ENCODE measurements around the gene PIK3R1. TPM values are rescaled to one million over a fixed set of nuclear protein-coding genes. Genes with fewer than 3 reads are reported as not detected.
A peak's percentile ranks its signal among the peaks of the same experiment; 100 is the strongest.
"Not testable (repeated sequence)": the region's sequence is repeated elsewhere in the genome, so short reads cannot be mapped to it uniquely, and the experiment has no call there.

Gene PIK3R1
- total RNA-seq, 1 experiment from 2014 or later: 15.0 TPM

- no peak for DNase-seq
- no peaks in the 10 kb centered on the region for H3K27me3 ChIP-seq (ENCODE audit: control insufficient read depth, insufficient read depth, low read length)
- 0 out of 2 replicates have a peak, but pooled peaks cover 1% of the 10 kb centered on the region for H3K36me3 ChIP-seq (replicated peaks; ENCODE audit: control insufficient read depth, insufficient read depth, low read length)
- H3K4me3 ChIP-seq (ENCODE audit: insufficient read depth, low read depth, low read length): no peak overlapping the region
Observed at GRCh38 chr5:68226546-68227073, 11.1 kb downstream of the PIK3R1 start.

DNA sequence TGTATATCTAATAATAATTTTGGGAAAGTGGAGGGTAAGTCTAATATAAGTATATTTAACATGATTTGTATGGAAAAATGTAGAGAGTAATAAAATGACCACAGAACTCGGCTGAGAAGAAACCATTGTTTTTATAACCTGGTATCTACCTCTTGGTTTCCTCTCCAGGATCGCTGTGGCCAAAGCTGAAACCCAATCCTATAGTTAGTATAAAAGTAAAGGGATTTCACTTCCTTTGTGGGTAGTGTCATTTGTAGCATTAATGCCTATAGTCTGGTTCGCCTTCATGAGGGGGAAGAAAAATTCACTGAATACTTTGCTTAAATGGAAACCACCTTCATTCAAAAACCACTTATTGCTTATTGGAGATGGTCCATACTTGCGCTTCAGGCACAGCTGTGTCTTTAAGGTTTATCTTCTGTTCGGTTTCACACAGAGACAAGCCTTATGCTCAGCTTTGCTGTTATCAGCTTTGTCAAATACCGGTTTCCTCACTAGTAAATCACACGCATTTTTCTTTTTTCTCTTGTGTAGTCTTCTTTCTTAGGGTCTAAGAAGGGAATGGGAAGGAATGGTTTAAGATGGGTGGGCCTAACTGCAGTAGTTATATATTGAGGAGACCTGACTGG lies 12.1 kb downstream of the PIK3R1 start:
- Histone ChIP-seq H3K27me3 (ENCODE audit: control insufficient read depth, insufficient read depth, low read length) (no peaks in the 10 kb centered on the region), H3K4me3 (ENCODE audit: insufficient read depth, low read depth, low read length) (no peak overlapping the region), H3K36me3 (replicated peaks; ENCODE audit: control insufficient read depth, insufficient read depth, low read length) (0 out of 2 replicates have a peak, but pooled peaks cover 1% of the 10 kb centered on the region)
- no peak for DNase-seq

DNA sequence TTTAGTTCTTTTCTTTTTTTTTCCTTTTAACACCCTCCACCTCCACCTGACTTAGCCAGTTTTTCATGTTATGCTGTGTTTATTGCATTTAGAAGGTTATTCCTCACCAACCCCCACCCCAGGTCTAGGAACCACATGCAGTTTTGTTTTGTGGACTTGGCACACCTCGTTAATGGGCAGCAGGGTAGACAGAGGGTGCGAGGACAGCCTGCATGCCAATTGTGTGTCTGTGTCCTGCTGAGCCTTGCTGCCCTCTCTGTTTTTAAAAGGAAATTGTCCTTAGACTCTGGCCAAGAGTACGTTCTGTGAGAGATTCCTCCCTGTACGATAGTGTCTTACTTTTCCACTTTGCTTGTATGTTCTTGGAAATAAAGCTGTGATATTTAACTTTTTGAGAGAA lies 13.9 kb downstream of the PIK3R1 start:
- Histone ChIP-seq H3K27me3 (ENCODE audit: control insufficient read depth, insufficient read depth, low read length) (no peaks in the 10 kb centered on the region), H3K36me3 (replicated peaks; ENCODE audit: control insufficient read depth, insufficient read depth, low read length) (0 out of 2 replicates have a peak, but pooled peaks cover 1% of the 10 kb centered on the region), H3K4me3 (ENCODE audit: insufficient read depth, low read depth, low read length) (no peak overlapping the region)
- no peak for DNase-seq

- Histone ChIP-seq H3K36me3 (replicated peaks; ENCODE audit: control insufficient read depth, insufficient read depth, low read length) (0 out of 2 replicates have a peak, but pooled peaks cover 1% of the 10 kb centered on the region), H3K4me3 (ENCODE audit: insufficient read depth, low read depth, low read length) (no peak overlapping the region), H3K27me3 (ENCODE audit: control insufficient read depth, insufficient read depth, low read length) (no peaks in the 10 kb centered on the region)
- no peak for DNase-seq
Observed at GRCh38 chr5:68230285-68230684, 14.7 kb downstream of the PIK3R1 start.

- Histone ChIP-seq H3K4me3 (ENCODE audit: insufficient read depth, low read depth, low read length) (no peak overlapping the region), H3K27me3 (ENCODE audit: control insufficient read depth, insufficient read depth, low read length) (no peaks in the 10 kb centered on the region), H3K36me3 (replicated peaks; ENCODE audit: control insufficient read depth, insufficient read depth, low read length) (0 out of 2 replicates have a peak, but pooled peaks cover 1% of the 10 kb centered on the region)
- DNase-seq: no peak
Observed at GRCh38 chr5:68231414-68232076, 16.0 kb downstream of the PIK3R1 start.

- no peak overlapping the region for H3K4me3 ChIP-seq (ENCODE audit: insufficient read depth, low read depth, low read length)
- no peak for DNase-seq
Observed at GRCh38 chr5:68232277-68232676, 16.7 kb downstream of the PIK3R1 start.

GRCh38 chr5:68233075-68233474 lies 17.5 kb downstream of the PIK3R1 start:
- H3K27me3 ChIP-seq (ENCODE audit: control insufficient read depth, insufficient read depth, low read length): no peaks in the 10 kb centered on the region
- DNase-seq: no peak
- H3K4me3 ChIP-seq (ENCODE audit: insufficient read depth, low read depth, low read length): no peak overlapping the region
- no peaks in the 10 kb centered on the region for H3K36me3 ChIP-seq (replicated peaks; ENCODE audit: control insufficient read depth, insufficient read depth, low read length)

More at GRCh38 chr5:68232277-68232676, 16.7 kb downstream of the PIK3R1 start:
- Histone ChIP-seq H3K36me3 (replicated peaks; ENCODE audit: control insufficient read depth, insufficient read depth, low read length) (no peaks in the 10 kb centered on the region), H3K27me3 (ENCODE audit: control insufficient read depth, insufficient read depth, low read length) (no peaks in the 10 kb centered on the region)

DNA sequence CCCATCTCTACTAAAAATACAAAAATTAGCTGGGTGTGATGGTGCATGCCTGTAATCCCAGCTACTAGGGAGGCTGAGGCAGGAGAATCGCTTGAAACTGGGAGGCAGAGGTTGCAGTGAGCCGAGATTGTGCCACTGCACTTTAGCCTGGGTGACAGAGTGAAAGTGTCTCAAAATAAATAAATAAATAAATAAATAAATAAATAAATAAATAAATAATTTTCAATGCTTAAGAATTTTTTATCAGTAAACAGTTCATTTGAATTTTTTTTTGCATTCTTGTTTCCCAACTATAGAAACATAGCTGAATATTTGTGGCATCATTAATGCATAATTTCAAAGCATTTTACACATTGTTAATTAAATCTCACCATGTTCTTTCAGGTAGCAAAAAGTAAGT lies 19.7 kb downstream of the PIK3R1 start:
- H3K36me3 ChIP-seq (replicated peaks; ENCODE audit: control insufficient read depth, insufficient read depth, low read length); DNase-seq; H3K4me3 ChIP-seq (ENCODE audit: insufficient read depth, low read depth, low read length): not testable (repeated sequence)

DNA sequence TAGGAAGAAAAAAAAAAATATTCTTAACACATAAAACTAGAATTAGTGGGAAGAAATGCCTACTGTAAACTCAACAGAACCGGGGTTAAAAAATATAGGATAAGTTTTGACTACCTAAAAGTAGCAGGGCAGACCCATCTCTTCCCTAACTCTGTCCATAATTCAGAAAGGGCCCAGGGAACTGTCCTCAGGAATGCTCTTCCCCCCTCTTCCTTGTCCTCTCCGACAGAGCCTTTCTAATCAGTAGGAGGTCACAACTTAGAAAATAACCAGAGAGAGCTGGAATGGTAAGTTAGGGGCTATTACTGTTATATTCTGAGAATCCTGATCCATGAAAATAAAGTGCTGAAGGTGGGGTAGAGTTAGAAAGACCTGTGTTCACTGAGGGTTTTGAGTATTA lies 22.2 kb downstream of the PIK3R1 start:
- no peaks in the 10 kb centered on the region for H3K36me3 ChIP-seq (replicated peaks; ENCODE audit: control insufficient read depth, insufficient read depth, low read length)
- DNase-seq: peak; percentile 39
- no peaks in the 10 kb centered on the region for H3K27me3 ChIP-seq (ENCODE audit: control insufficient read depth, insufficient read depth, low read length)
- H3K4me3 ChIP-seq (ENCODE audit: insufficient read depth, low read depth, low read length): no peak overlapping the region

More for the DNA sequence above, 19.7 kb downstream of the PIK3R1 start:
- not testable (repeated sequence) for H3K27me3 ChIP-seq (ENCODE audit: control insufficient read depth, insufficient read depth, low read length)

GRCh38 chr5:68239487-68239886 lies 23.9 kb downstream of the PIK3R1 start:
- no peaks in the 10 kb centered on the region for H3K36me3 ChIP-seq (replicated peaks; ENCODE audit: control insufficient read depth, insufficient read depth, low read length)
- H3K27me3 ChIP-seq (ENCODE audit: control insufficient read depth, insufficient read depth, low read length): no peaks in the 10 kb centered on the region
- no peak overlapping the region for H3K4me3 ChIP-seq (ENCODE audit: insufficient read depth, low read depth, low read length)
- no peak for DNase-seq

DNA sequence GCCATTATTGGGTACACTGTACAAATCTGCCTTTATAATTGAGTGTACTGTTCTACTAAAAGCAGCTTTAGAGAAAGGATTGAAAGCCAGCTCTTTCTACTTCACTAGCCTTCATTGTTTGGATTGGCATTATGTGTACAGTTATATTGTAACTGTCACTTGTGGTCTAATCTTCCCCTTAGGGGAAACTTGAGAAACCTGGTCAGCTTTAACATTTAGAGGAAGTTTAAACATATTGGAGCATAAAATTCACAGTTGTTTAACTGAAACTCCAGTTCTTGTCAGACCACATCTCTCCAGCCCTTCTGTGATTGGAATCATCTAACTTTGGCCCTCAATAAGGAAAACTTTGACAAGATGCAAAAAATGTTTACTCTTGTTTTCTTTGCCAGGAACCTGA lies 24.6 kb downstream of the PIK3R1 start:
- no peak for DNase-seq
- H3K36me3 ChIP-seq (replicated peaks; ENCODE audit: control insufficient read depth, insufficient read depth, low read length): no peaks in the 10 kb centered on the region
- H3K4me3 ChIP-seq (ENCODE audit: insufficient read depth, low read depth, low read length): no peak overlapping the region
- H3K27me3 ChIP-seq (ENCODE audit: control insufficient read depth, insufficient read depth, low read length): no peaks in the 10 kb centered on the region

GRCh38 chr5:68240771-68241170 lies 25.2 kb downstream of the PIK3R1 start:
- Histone ChIP-seq H3K36me3 (replicated peaks; ENCODE audit: control insufficient read depth, insufficient read depth, low read length) (no peaks in the 10 kb centered on the region), H3K27me3 (ENCODE audit: control insufficient read depth, insufficient read depth, low read length) (no peaks in the 10 kb centered on the region), H3K4me3 (ENCODE audit: insufficient read depth, low read depth, low read length) (no peak overlapping the region)
- no peak for DNase-seq

- no peak overlapping the region for H3K4me3 ChIP-seq (ENCODE audit: insufficient read depth, low read depth, low read length)
- no peak for DNase-seq
- H3K27me3 ChIP-seq (ENCODE audit: control insufficient read depth, insufficient read depth, low read length): no peaks in the 10 kb centered on the region
- H3K36me3 ChIP-seq (replicated peaks; ENCODE audit: control insufficient read depth, insufficient read depth, low read length): no peaks in the 10 kb centered on the region
Observed at GRCh38 chr5:68242743-68243142, 27.2 kb downstream of the PIK3R1 start.

DNA sequence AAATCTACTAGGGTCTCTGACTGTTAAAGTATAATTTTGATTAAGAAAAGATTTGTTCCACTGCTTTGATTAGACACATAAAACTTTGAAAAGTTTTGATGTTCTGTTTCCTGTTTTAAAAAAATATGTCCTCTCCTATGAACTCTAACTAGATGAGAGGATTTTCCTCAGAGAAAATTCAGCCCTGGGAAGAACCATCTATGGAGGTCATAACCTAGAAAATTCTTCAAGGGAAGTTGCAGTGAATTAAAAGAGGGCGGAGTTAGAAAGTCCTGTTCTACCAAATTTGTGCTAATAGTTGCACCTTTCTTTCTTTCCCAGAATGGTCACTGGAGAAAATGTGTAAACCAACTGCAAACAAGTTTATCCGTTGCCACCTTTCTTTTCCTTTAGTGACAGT lies 27.7 kb downstream of the PIK3R1 start:
- DNase-seq: no peak
- Histone ChIP-seq H3K27me3 (ENCODE audit: control insufficient read depth, insufficient read depth, low read length) (no peaks in the 10 kb centered on the region), H3K36me3 (replicated peaks; ENCODE audit: control insufficient read depth, insufficient read depth, low read length) (no peaks in the 10 kb centered on the region), H3K4me3 (ENCODE audit: insufficient read depth, low read depth, low read length) (no peak overlapping the region)

- no peaks in the 10 kb centered on the region for H3K27me3 ChIP-seq (ENCODE audit: control insufficient read depth, insufficient read depth, low read length)
- DNase-seq: no peak
- no peaks in the 10 kb centered on the region for H3K36me3 ChIP-seq (replicated peaks; ENCODE audit: control insufficient read depth, insufficient read depth, low read length)
- H3K4me3 ChIP-seq (ENCODE audit: insufficient read depth, low read depth, low read length): no peak overlapping the region
Observed at GRCh38 chr5:68243681-68244080, 28.1 kb downstream of the PIK3R1 start.

Data from H7 (cell line).